Osteoblast (primary cell): ENCODE measurements around the gene CTSV. TPM values are rescaled to one million over a fixed set of nuclear protein-coding genes. Genes with fewer than 3 reads are reported as not detected.
"Not testable (repeated sequence)": the region's sequence is repeated elsewhere in the genome, so short reads cannot be mapped to it uniquely, and the experiment has no call there.

Experiments
- DNase-seq: peaks from one replicate; pipeline ENCODE4 v3.0.0; 2011; ENCODE audit warnings: low spot score, mixed read lengths; ENCODE audit not compliant: insufficient read length; ENCODE audit errors: missing footprints
- H2AFZ ChIP-seq: 2 replicates; pipeline ENCODE4 v1.6.0; 2011; ENCODE audit warnings: mild to moderate bottlenecking, low read length
- H3K27ac ChIP-seq: 2 replicates; pipeline ENCODE4 v1.5.1; 2011; ENCODE audit warnings: mild to moderate bottlenecking, low read depth, low read length, moderate library complexity
- H3K27me3 ChIP-seq: 2 replicates; pipeline ENCODE4 v1.6.0; 2012; ENCODE audit warnings: mild to moderate bottlenecking, control low read depth, inconsistent platforms, low read length, moderate library complexity; ENCODE audit not compliant: insufficient read depth
- H3K36me3 ChIP-seq: 2 replicates; pipeline ENCODE4 v1.5.1; 2011; ENCODE audit warnings: mild to moderate bottlenecking, low read length, control low read depth, moderate library complexity; ENCODE audit not compliant: insufficient read depth
- H3K4me1 ChIP-seq: 2 replicates; pipeline ENCODE4 v1.5.1; 2011; ENCODE audit warnings: mild to moderate bottlenecking, low read length, control low read depth, moderate library complexity; ENCODE audit not compliant: insufficient read depth
- H3K4me2 ChIP-seq: 2 replicates; pipeline ENCODE4 v1.6.0; 2011; ENCODE audit warnings: mild to moderate bottlenecking, low read length; ENCODE audit not compliant: insufficient read depth
- H3K4me3 ChIP-seq: fragments of 200-600 bp; sonication (generic); 3 replicates; pipeline ENCODE4 v1.5.1; 2012; ENCODE audit warnings: mild to moderate bottlenecking, low read length, inconsistent platforms; ENCODE audit not compliant: insufficient read depth
- H3K79me2 ChIP-seq: 2 replicates; pipeline ENCODE4 v1.6.0; 2012; ENCODE audit warnings: mild to moderate bottlenecking, low read length, control low read depth, inconsistent platforms; ENCODE audit not compliant: insufficient read depth
- H3K9me3 ChIP-seq: 2 replicates; pipeline ENCODE4 v1.5.1; 2011; ENCODE audit warnings: low read depth, low read length, control low read depth
- H4K20me1 ChIP-seq: 2 replicates; pipeline ENCODE4 v1.6.0; 2012; ENCODE audit warnings: mild to moderate bottlenecking, low read length, control low read depth; ENCODE audit not compliant: insufficient read depth
- CTCF ChIP-seq: IDR thresholded peaks from 2 replicates; pipeline ENCODE4 v1.5.1; 2011; ENCODE audit warnings: mild to moderate bottlenecking, low read depth, low read length, moderate library complexity; ENCODE audit errors: extremely low read depth
- total RNA-seq: library from RNA; depleted of rRNA; stranded (reverse); fragments of >200 nt; gene quantifications from 2 replicates; pipeline ENCODE4 v1.2.3, GENCODE V29; 2012

Gene CTSV
- total RNA-seq, 1 donor: 0.36 TPM

GRCh38 chr9:97060796-97061195 is 21.9 kb upstream of the CTSV start:
- no peak overlapping the region for H3K27ac ChIP-seq
- TF ChIP-seq CTCF: no peak
- no peaks in the 10 kb centered on the region for H4K20me1 ChIP-seq
- no peaks in the 10 kb centered on the region for H3K4me1 ChIP-seq
- no peaks in the 10 kb centered on the region for H3K27me3 ChIP-seq
- DNase-seq: no peak
- no peak overlapping the region for H3K4me3 ChIP-seq
- no peaks in the 10 kb centered on the region for H3K36me3 ChIP-seq
- no peak overlapping the region for H3K4me2 ChIP-seq
- H3K9me3 ChIP-seq: no peaks in the 10 kb centered on the region
- H3K79me2 ChIP-seq: no peaks in the 10 kb centered on the region
- H2AFZ ChIP-seq: no peak overlapping the region

- Histone ChIP-seq H3K4me1 (no peaks in the 10 kb centered on the region), H4K20me1 (no peaks in the 10 kb centered on the region), H3K9me3 (no peaks in the 10 kb centered on the region), H3K36me3 (no peaks in the 10 kb centered on the region), H2AFZ (no peak overlapping the region), H3K4me2 (no peak overlapping the region), H3K27me3 (no peaks in the 10 kb centered on the region), H3K79me2 (no peaks in the 10 kb centered on the region), H3K4me3 (no peak overlapping the region), H3K27ac (no peak overlapping the region)
- TF ChIP-seq CTCF: no peak
- DNase-seq: no peak
These were observed 20.7 kb upstream of the CTSV start for GRCh38 chr9:97059626-97060025.

- Histone ChIP-seq H2AFZ (no peak overlapping the region), H3K4me3 (no peak overlapping the region), H3K36me3 (no peaks in the 10 kb centered on the region), H3K4me1 (no peaks in the 10 kb centered on the region), H3K27me3 (no peaks in the 10 kb centered on the region), H3K9me3 (no peaks in the 10 kb centered on the region), H3K79me2 (no peaks in the 10 kb centered on the region), H3K27ac (no peak overlapping the region), H4K20me1 (no peaks in the 10 kb centered on the region), H3K4me2 (no peak overlapping the region)
- DNase-seq: no peak
- TF ChIP-seq CTCF: no peak
These were observed 18.7 kb upstream of the CTSV start for GRCh38 chr9:97057651-97058050.

GRCh38 chr9:97055891-97056290 is 16.9 kb upstream of the CTSV start:
- DNase-seq, H3K27me3 ChIP-seq, H3K36me3 ChIP-seq, H3K4me3 ChIP-seq, H3K27ac ChIP-seq, H3K9me3 ChIP-seq, H3K4me1 ChIP-seq, H3K79me2 ChIP-seq, H4K20me1 ChIP-seq, H2AFZ ChIP-seq, H3K4me2 ChIP-seq: not testable (repeated sequence)
